HL-60 (cell line): ENCODE data around the gene ATP2B2.

ENCODE experiments used
- DNase-seq, 2 experiments: peaks; one replicate each; pipeline ENCODE4 v3.0.0-alpha.2; 2010 to 2020; ENCODE audit warnings: low read depth in 1 of 2, low spot score in 1 of 2
- H3K27ac ChIP-seq: fragments of 250-450 bp; sonication (Bioruptor Pico); replicated peaks from 2 replicates; pipeline ENCODE4 v1.5.1; 2020; ENCODE audit warnings: mild to moderate bottlenecking, moderate library complexity
- H3K27me3 ChIP-seq: fragments of 250-450 bp; sonication (Bioruptor Pico); 2 replicates; pipeline ENCODE4 v1.5.1; 2021; ENCODE audit warnings: mild to moderate bottlenecking, moderate library complexity; ENCODE audit not compliant: insufficient read depth, poor library complexity, severe bottlenecking
- H3K4me3 ChIP-seq: replicated peaks from 2 replicates; pipeline ENCODE4 v1.5.1; 2011; ENCODE audit warnings: mild to moderate bottlenecking, control low read depth, low read length; ENCODE audit not compliant: insufficient read depth
- GABPA ChIP-seq: IDR thresholded peaks from 2 replicates; pipeline ENCODE4 v1.6.1; 2012; ENCODE audit warnings: low read depth
- POLR2AphosphoS5 ChIP-seq: IDR thresholded peaks from 2 replicates; pipeline ENCODE4 v1.6.1; 2012; ENCODE audit warnings: low read depth
- REST ChIP-seq: IDR thresholded peaks from 2 replicates; pipeline ENCODE4 v1.6.1; 2012; ENCODE audit warnings: low read depth; ENCODE audit not compliant: insufficient replicate concordance
- SPI1 ChIP-seq: IDR thresholded peaks from 2 replicates; pipeline ENCODE4 v1.6.1; 2012; ENCODE audit warnings: low read depth, mild to moderate bottlenecking, borderline replicate concordance
- TF ChIP-seq, protein P1 (sequence below): IDR thresholded peaks from one replicate; pipeline ENCODE4 v1.5.1; 2011; ENCODE audit warnings: low read length, control low read depth, inconsistent platforms; ENCODE audit not compliant: insufficient read depth

The ATP2B2 gene

DNA sequence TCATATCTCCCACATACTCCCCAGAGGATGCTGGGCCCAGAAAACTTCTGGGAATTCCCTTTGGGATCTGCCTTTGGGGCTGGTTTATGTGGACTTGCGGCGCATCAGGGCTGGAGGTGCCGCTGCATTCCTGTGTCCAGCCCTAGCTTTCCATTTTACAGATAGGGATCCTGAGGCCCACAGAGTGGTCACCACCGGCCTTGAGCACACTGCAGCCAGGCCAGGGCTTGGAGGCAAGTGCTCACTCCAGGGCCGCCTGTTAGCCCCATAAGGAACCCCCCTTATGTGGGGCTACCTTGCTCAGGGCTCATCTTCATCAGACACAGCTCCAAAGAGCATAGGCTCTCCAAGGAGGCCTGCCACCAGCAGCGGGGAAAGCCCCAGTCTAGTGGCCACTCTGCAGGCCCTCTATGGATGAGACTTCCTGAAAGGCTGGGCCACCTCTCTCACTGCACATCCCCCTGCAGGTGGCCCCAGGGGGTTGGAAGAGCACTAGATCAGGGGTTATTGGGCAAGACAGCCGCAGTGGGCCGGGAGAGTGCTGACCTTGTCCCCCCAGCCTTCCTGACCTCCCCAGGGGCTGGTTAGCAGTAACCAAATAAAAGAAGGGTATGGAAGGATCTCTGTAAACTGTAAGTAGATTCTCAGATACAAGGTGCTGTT, 9.2 kb upstream of the ATP2B2 start:
- TF ChIP-seq GABPA = no peak
- TF ChIP-seq, protein P1, sequence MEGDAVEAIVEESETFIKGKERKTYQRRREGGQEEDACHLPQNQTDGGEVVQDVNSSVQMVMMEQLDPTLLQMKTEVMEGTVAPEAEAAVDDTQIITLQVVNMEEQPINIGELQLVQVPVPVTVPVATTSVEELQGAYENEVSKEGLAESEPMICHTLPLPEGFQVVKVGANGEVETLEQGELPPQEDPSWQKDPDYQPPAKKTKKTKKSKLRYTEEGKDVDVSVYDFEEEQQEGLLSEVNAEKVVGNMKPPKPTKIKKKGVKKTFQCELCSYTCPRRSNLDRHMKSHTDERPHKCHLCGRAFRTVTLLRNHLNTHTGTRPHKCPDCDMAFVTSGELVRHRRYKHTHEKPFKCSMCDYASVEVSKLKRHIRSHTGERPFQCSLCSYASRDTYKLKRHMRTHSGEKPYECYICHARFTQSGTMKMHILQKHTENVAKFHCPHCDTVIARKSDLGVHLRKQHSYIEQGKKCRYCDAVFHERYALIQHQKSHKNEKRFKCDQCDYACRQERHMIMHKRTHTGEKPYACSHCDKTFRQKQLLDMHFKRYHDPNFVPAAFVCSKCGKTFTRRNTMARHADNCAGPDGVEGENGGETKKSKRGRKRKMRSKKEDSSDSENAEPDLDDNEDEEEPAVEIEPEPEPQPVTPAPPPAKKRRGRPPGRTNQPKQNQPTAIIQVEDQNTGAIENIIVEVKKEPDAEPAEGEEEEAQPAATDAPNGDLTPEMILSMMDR = no peak
- TF ChIP-seq POLR2AphosphoS5 = no peak
- no peak for TF ChIP-seq REST
- TF ChIP-seq SPI1 = no peak
- Histone ChIP-seq H3K27ac (no peak overlapping the region), H3K4me3 (no peak overlapping the region), H3K27me3 (no peaks in the 10 kb centered on the region)
- no peak for DNase-seq

DNA sequence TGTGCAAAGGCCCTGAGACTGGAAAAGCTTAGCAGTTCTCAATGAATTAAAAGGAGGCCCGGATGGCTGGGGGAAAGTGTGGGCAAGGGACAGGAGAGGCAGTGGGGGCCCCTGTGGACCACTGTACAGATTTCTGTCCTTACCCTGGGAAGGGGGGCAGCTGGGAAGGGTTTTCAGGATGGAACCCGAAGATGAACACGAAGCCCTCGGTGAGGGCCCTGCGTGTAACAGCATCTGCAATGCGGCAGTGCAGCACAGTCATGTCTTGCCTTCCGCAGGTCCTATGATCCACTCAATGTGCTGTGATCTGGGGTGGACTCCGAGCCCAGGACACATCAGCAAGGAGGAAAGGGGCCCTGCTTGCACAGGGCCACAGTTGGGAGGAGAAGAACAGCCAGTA, 7.9 kb upstream of the ATP2B2 start:
- Histone ChIP-seq H3K4me3 (no peak overlapping the region), H3K27me3 (no peaks in the 10 kb centered on the region), H3K27ac (no peak overlapping the region)
- no peak for DNase-seq
- no peak for TF ChIP-seq SPI1
- TF ChIP-seq GABPA = no peak
- TF ChIP-seq REST = no peak
- TF ChIP-seq POLR2AphosphoS5 = no peak
- TF ChIP-seq, protein P1 = no peak

DNA sequence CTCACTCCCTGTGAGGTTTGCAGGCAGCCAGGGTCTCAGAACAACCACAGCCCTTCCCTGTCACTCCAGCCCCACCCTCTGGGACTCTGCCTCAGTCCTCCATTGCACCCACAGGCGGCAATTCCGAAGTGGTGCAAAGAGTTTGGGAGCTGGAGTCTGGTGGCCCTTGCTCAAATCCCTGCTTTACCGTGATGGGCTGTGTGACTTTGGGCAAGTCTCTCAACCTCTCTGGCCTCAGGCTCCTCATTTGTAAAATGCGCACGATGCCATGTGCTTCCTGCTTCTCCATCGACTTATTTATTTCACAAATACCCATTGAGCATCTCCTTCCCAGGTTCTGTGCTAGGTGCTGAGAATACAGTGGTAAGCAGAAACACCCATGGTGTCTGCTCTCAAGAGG, 7.3 kb upstream of the ATP2B2 start:
- no peak overlapping the region for H3K4me3 ChIP-seq
- TF ChIP-seq GABPA = no peak
- no peak for TF ChIP-seq POLR2AphosphoS5
- TF ChIP-seq SPI1 = no peak
- TF ChIP-seq, protein P1 = no peak
- TF ChIP-seq REST = no peak
- H3K27me3 ChIP-seq = no peaks in the 10 kb centered on the region
- no peak for DNase-seq
- H3K27ac ChIP-seq = no peak overlapping the region
